ENCODE data around the gene CD9.

DNA sequence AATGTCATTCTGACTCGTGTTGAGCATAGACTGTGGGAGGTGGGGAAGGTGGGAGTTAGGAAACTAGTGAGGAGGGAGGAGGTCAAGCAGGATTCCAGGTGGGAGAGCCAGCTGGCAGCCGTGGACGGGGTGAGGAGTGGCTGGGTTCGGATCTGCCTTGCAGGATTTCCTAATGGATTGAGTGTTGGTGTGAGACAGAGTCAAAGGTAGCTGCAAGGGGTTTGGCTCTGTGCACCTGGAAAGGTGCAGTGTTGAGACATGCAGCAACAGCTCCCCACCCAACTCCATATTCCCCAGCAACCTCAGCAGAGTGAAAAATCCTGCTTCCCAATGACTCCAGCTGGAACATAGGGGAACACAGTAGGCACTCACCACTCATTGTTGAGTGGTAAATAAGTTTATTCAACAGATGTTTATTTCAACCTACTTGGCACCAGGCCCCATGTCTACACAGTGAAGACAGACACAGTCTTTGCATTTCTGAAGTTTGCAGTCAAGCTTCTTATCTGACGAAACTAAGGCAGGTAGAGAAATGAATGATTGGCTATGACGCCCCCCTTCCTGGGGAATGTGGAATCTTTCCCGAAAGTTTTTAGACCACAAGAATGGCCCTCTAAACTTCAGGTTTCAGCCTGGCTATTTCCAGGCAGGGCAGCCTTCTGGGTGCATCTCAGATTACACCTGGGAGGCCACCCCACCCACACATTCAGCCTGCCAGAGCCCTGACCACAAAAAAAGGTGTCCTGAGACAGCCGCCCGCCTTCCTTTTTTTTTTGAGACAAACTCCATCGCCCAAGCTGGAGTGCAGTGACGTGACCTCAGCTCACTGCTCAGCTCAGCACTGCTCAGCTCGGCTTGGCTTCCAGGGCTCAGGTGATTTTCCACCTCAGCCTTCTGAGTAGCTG lies 72.4 kb downstream of the CD9 start:
- TF ChIP-seq, protein P1, sequence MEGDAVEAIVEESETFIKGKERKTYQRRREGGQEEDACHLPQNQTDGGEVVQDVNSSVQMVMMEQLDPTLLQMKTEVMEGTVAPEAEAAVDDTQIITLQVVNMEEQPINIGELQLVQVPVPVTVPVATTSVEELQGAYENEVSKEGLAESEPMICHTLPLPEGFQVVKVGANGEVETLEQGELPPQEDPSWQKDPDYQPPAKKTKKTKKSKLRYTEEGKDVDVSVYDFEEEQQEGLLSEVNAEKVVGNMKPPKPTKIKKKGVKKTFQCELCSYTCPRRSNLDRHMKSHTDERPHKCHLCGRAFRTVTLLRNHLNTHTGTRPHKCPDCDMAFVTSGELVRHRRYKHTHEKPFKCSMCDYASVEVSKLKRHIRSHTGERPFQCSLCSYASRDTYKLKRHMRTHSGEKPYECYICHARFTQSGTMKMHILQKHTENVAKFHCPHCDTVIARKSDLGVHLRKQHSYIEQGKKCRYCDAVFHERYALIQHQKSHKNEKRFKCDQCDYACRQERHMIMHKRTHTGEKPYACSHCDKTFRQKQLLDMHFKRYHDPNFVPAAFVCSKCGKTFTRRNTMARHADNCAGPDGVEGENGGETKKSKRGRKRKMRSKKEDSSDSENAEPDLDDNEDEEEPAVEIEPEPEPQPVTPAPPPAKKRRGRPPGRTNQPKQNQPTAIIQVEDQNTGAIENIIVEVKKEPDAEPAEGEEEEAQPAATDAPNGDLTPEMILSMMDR (IDR thresholded peaks at IDR 0.05) = no peak
- TF ChIP-seq, protein P2, sequence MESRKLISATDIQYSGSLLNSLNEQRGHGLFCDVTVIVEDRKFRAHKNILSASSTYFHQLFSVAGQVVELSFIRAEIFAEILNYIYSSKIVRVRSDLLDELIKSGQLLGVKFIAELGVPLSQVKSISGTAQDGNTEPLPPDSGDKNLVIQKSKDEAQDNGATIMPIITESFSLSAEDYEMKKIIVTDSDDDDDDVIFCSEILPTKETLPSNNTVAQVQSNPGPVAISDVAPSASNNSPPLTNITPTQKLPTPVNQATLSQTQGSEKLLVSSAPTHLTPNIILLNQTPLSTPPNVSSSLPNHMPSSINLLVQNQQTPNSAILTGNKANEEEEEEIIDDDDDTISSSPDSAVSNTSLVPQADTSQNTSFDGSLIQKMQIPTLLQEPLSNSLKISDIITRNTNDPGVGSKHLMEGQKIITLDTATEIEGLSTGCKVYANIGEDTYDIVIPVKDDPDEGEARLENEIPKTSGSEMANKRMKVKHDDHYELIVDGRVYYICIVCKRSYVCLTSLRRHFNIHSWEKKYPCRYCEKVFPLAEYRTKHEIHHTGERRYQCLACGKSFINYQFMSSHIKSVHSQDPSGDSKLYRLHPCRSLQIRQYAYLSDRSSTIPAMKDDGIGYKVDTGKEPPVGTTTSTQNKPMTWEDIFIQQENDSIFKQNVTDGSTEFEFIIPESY (IDR thresholded peaks at IDR 0.05; ENCODE audit: borderline replicate concordance, low read depth) = no peak
- no peak for TF ChIP-seq POLR2AphosphoS5 (IDR thresholded peaks at IDR 0.05; ENCODE audit: low read depth, low read length)
- TF ChIP-seq CHD2 (IDR thresholded peaks at IDR 0.05; ENCODE audit: low read length, partially characterized antibody) = no peak
- TF ChIP-seq SIN3A (IDR thresholded peaks at IDR 0.05; ENCODE audit: borderline replicate concordance, low read depth, low read length) = no peak
- TF ChIP-seq TAF1 (IDR thresholded peaks at IDR 0.05; ENCODE audit: borderline replicate concordance, low read depth, low read length) = no peak
- no peak for TF ChIP-seq YY1 (IDR thresholded peaks at IDR 0.05; ENCODE audit: low read depth)
- TF ChIP-seq TEAD4 (IDR thresholded peaks at IDR 0.05; ENCODE audit: borderline replicate concordance, insufficient read depth) = no peak
- no peak for TF ChIP-seq RFX5 (IDR thresholded peaks at IDR 0.05; ENCODE audit: low read length)
- TF ChIP-seq NFIC (IDR thresholded peaks at IDR 0.05; ENCODE audit: borderline replicate concordance) = no peak
- TF ChIP-seq FOSL2 (IDR thresholded peaks at IDR 0.05; ENCODE audit: borderline replicate concordance, low read depth) = no peak
- no peak for TF ChIP-seq NRF1 (IDR thresholded peaks at IDR 0.05; ENCODE audit: low read depth, low read length)
- no peak for TF ChIP-seq GABPA (IDR thresholded peaks at IDR 0.05; ENCODE audit: low read depth)
